WTC11 (cell line): ENCODE data around the gene TCEANC2.

Source experiments
- TF ChIP-seq, protein P1 (sequence below): sonication (generic); formaldehyde crosslinking; IDR thresholded peaks from 2 replicates; pipeline ENCODE4 v1.8.1; 2023; ENCODE audit warnings: mild to moderate bottlenecking, missing genetic modification reagents
- TF ChIP-seq, protein P2 (sequence below): fragments of 200-600 bp; IDR thresholded peaks from 2 replicates; pipeline ENCODE4 v1.8.0; 2022; ENCODE audit warnings: antibody characterized with exemption

DNA sequence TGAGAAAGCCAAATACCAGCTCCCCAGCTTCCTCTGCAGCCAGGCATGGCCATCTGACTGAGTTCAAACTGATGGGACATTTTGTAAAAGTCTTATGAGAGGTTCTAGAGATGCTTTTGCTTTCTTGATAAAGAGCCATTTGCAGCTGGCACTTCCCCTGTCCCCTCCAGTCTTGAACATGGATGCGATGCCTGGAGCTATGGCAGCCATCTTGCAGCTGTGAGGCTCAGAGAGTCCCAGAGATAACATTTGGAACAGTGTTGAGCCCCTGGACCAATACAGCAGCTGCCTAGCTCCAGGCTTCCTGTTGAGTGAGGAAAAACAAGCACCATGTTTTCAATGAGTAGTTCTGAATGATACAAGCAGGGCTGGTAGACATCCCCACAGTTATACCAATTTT lies 85.6 kb downstream of the TCEANC2 start:
- TF ChIP-seq, protein P1, sequence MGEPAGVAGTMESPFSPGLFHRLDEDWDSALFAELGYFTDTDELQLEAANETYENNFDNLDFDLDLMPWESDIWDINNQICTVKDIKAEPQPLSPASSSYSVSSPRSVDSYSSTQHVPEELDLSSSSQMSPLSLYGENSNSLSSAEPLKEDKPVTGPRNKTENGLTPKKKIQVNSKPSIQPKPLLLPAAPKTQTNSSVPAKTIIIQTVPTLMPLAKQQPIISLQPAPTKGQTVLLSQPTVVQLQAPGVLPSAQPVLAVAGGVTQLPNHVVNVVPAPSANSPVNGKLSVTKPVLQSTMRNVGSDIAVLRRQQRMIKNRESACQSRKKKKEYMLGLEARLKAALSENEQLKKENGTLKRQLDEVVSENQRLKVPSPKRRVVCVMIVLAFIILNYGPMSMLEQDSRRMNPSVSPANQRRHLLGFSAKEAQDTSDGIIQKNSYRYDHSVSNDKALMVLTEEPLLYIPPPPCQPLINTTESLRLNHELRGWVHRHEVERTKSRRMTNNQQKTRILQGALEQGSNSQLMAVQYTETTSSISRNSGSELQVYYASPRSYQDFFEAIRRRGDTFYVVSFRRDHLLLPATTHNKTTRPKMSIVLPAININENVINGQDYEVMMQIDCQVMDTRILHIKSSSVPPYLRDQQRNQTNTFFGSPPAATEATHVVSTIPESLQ (CRISPR knock-in tag): no peak
- TF ChIP-seq, protein P2, sequence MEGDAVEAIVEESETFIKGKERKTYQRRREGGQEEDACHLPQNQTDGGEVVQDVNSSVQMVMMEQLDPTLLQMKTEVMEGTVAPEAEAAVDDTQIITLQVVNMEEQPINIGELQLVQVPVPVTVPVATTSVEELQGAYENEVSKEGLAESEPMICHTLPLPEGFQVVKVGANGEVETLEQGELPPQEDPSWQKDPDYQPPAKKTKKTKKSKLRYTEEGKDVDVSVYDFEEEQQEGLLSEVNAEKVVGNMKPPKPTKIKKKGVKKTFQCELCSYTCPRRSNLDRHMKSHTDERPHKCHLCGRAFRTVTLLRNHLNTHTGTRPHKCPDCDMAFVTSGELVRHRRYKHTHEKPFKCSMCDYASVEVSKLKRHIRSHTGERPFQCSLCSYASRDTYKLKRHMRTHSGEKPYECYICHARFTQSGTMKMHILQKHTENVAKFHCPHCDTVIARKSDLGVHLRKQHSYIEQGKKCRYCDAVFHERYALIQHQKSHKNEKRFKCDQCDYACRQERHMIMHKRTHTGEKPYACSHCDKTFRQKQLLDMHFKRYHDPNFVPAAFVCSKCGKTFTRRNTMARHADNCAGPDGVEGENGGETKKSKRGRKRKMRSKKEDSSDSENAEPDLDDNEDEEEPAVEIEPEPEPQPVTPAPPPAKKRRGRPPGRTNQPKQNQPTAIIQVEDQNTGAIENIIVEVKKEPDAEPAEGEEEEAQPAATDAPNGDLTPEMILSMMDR: no peak
